ENCODE data around the gene ITGA5.

The ITGA5 gene

DNA sequence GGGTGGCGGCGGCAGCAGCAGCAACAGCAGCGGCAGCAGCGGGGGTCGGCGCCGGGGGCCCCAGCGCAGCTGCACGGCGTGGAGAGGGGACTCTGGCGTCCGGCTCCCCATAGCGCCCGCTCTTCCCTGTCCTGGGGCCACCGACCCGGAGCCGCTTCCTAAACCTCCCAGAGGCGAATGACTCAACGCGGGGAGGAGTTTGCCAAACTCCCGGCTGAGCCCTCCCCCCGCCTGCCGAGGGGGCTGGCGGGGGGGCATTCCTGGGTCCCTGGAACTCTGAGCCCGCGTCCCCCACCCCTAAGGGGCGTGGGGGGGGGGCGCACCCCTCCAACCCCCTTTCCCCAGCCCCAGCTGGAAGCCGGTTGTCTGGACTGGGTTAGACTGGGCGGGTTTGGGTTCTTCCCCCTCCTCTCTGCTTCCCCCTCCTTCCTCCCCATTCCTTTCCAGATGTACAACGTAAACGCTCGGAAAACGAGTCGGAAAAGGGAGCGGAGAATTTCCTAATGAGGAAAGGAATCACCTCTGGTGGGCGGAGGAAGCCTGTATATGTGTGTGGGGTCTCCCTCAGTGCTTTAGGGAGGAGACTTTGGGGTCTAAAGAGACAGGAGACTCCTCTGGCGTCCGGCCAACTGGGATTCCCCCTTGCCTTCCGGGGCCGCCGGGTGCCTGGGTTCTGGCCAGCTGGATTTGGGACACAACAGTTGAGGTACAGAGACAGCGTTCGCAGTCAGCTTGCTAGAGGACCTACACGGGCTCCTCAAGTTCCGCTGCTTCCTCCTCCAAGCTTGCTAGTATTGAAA is at the start of gene ITGA5:
Gene ITGA5, minus strand, starts transcription at position 179 of the 800 bp plus-strand sequence. Its CDS starts 68 bp downstream, at position 111.
- in situ Hi-C loops (cut with MboI; ENCODE audit: low sequenced_read_pairs) = no loop called here

DNA sequence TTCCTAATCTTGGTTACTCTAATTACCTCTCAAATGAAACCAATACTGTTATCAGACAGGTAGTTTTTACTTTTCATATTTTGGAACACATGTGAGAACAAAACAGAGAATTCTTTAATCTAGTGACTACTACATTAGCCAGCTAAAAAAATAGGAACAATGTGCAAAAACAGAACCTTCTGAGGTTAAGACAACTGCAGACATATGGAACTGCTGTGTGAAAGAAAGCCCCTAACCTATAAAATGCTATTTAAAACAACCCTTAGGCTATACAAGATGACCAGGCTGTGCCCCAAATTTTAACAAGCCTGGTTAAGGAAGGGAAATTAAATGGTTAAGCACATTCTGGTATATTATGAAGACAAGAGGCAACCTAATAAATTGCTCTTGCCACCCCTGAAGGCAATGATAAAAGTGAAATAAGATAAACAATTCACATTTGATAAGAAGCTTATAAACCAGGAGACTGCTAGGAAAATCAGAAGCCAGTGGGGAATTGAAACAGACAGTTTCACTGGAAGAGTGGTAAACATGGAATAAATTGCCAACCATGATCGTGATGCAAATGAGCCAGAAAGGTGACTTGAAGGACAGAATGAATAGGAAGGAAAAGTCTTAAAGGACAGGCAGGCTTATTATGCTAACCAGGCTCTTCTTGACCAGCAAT is 46.9 kb upstream of the ITGA5 start:
- in situ Hi-C loops (cut with MboI; ENCODE audit: low sequenced_read_pairs) = no loop called here

DNA sequence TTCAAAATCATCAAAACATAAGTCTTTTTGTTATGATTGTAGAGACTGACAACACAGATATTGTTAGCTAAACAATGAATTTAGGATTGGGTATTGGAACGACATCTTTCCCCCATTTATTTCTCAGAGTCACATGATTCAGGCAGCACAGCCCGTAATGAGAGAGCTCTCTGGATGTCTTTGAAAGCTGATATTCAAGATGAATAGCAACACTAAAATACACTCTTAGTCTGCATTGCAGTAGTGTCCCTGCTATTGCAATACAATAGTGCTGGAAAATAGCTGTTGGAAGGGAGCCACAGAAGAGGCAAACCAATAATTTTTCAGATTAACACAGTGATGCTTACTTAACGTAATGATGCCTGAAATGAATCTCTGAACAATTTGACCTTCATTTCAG is 44.4 kb upstream of the ITGA5 start:
- in situ Hi-C loops (cut with MboI; ENCODE audit: low sequenced_read_pairs) = no loop called here

DNA sequence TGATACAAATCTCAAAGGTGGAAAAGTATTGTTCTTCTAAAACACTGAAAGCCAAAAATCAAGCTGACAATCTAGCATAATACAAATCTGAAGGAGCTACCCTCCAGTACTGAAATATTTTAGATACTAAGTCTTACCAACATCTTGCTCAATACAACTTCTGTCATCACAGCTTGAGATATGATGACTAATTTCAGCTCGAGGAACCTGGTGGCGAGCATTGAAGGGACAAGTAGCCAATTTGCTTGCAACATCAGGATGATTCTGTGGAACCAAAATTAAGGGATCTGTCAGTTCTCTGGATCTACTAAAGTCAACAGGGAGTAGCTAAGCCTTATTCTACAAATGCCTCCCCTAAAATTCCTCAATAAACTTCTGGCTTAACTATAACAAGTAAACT is 44.0 kb upstream of the ITGA5 start:
- in situ Hi-C loops (cut with MboI; ENCODE audit: low sequenced_read_pairs) = no loop called here

DNA sequence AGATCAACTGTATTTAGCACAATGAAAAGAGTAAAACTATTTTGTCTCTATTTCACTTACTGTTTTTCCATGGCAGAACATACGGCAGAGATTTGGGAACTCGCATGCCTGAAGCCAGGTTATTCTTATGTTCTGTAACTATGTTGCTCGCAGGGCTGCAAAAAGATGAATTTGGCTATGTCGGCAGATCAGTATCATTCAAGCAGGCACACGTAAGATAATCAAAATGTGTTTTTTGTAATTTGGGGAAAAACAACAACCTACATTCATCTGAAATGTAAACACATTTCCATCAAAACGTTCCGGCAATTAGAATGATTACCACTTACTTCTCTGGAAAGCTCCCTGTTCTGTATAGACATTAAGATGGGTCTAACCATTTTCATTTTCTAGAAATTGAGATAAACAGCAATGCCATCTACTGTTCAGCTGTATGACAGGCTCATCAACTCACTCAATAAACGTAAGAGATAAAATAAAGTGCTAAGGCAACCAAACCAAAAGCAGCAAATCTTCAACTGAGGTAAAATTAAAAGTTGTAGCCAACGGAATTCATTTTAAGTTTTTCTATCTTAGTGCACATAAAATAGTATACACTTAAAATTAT is 41.4 kb upstream of the ITGA5 start:
- in situ Hi-C loops (cut with MboI; ENCODE audit: low sequenced_read_pairs) = no loop called here

DNA sequence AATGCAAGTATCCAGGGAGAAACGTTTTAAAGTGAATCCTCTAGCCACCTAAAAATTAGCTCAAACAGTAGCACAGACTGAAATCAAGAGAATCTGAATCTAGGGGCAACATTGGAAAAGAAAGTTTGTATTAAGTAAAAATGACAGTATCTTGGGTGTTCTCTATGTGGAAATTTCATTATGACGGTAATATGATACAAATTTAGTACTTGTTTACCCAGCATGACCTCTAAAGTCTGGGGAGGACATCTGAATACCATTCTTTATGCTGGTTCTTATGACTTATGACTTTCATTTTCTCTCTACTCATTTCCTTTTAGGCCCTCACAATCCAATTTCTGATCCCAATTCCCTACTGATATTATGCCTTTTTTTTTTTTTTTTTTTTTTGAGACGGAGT is 40.3 kb upstream of the ITGA5 start:
- in situ Hi-C loops (cut with MboI; ENCODE audit: low sequenced_read_pairs) = no loop called here

DNA sequence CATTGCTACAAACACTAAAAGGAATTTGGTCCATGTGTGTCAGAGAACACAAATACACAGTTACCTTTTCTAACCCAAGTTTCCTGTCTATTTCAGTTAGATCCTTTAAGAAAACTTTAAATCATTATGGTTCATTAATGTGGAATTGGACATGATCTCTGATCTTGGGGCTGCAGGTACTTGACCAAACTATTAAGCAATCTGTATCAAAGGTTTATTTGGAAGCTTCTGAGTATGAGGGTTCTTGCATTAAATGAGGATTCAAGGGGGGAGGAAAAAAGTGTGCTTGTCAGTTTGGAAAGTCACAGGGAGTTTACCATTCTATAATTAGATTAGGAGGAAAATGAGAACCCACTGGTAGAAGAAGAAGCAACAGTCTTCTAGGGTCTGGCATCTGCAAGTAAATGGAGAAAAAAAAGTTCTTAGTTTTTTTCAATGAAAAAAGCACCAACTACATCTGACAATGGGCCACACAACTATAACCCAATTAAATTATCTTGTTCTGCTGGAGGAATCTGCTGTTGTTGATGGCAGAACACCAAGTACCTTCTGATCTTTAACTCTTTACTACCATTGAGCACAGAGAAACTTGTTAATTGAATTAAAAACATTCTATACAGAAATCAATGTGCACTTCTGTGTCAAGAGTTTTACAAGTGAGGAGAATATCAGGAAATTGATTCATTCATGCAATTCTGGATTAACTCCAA is 36.8 kb upstream of the ITGA5 start:
- in situ Hi-C loops (cut with MboI; ENCODE audit: low sequenced_read_pairs) = no loop called here

DNA sequence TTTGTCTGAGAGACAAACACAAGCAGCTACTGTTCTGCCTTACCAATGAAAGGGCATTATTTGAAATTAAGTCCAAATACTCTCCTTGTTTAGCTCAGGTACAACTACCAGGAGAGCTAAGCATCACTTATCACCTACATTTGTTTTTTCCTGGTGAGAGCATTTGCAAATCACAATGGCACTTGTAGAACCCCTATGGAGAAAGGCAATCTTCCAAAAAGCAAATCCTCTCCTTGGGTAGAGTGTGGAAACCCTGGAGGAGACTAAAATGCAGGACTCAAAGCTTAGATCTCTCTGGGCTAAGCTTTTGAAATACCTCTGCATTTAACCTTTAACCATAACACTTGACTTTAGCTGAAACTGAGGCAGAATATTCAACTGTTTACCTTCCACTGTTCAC is 33.6 kb upstream of the ITGA5 start:
- in situ Hi-C loops (cut with MboI; ENCODE audit: low sequenced_read_pairs) = no loop called here

DNA sequence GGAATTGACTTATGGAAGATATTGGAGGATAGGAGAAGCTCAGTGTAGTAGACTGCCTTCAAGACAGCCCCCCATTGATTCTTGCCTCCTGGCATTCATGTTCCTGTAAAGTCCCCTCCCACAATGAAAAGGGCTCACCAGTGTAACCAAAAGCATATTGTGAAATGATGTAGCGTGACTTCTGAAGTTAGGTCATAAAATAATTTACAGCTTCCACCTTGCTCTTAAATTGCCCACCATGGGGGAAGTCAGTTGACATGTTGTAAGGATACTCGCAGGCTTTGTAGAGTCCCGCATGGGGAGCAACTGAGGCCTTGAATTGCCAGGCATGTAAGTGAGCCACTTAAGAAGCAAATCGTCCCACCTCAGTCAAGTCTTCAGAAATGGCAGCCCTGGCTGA is 29.3 kb upstream of the ITGA5 start:
- in situ Hi-C loops (cut with MboI; ENCODE audit: low sequenced_read_pairs) = no loop called here

DNA sequence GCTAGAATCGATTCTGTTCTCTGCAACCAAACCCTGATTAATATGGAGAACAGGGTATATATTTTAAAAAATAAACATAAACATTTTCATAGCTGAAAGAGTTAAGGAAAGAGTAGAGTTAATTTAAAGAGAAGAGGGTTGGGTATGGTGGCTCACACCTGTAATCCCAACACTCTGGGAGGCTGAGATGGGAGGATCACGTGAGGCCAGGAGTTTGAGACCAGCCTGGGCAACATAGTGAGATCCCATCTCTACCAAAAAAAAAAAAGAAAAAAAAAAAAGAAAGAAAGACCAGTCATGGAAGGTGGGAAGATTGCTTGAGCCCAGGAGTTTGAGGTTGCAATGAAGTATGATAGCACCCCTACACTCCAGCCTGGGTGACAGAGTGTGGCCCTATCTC is 28.9 kb upstream of the ITGA5 start:
- in situ Hi-C loops (cut with MboI; ENCODE audit: low sequenced_read_pairs) = no loop called here

DNA sequence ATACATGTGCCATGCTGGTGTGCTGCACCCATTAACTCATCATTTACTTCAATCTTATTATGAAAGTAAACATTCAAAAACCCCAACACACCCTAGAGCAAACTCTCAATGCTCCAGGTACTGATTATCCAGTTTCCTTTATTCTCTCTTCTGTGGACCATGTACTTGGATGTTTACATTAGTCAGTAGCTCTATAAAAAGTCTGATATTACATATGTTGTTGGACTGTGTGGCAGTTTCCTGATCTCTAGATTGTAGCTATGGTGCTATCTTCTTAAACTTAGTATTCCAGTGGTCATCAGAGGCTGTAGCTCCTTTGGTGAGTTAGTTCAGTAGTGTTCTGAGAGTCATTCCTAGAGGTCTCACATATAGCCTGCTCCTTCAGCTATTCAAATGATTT is 25.1 kb upstream of the ITGA5 start:
- in situ Hi-C loops (cut with MboI; ENCODE audit: low sequenced_read_pairs) = loop anchor here (5.0 kb wide), 1 partner anchor 42 kb away; no protein-coding TSS in a partner anchor

DNA sequence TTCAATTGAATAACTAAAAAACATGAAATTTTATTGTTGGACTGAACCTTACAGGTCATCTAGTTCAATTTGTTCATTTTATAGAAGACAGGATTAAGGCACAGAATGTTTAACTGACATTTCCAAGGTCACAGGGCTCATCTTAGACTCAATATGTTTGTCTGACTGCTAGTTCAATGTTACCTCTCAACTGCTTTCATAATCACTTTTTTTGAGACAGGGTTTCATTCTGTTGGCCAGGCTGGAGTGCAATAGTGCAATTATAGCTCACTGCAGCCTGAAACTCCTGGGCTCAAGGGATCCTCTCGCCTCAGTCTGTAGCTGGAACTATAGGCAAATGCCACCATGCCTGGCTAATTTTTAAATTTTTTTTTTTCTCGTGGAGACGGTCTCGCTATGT is 24.4 kb upstream of the ITGA5 start:
- in situ Hi-C loops (cut with MboI; ENCODE audit: low sequenced_read_pairs) = loop anchor here (5.0 kb wide), 1 partner anchor 41 kb away; no protein-coding TSS in a partner anchor

DNA sequence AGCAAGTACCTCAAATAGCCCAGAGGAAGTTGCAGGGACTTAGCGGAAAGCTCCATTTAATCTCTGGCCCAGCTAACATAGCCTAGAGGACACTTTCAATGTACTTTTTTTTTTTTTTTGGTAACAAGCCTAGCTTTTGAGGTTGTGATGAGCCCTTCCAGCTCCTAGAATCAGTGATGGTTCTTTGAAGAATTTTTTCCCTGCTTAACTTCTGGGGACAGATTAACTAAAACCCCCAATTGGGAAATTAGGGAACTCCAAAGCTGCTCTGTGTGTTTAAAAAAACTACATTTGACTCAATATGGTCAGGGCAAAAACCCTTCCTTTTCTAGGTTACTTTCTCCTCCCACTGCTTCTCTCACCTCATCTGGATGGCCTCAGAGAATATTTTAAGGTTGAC is 23.9 kb upstream of the ITGA5 start:
- in situ Hi-C loops (cut with MboI; ENCODE audit: low sequenced_read_pairs) = loop anchor here (5.0 kb wide), 1 partner anchor 41 kb away; no protein-coding TSS in a partner anchor

DNA sequence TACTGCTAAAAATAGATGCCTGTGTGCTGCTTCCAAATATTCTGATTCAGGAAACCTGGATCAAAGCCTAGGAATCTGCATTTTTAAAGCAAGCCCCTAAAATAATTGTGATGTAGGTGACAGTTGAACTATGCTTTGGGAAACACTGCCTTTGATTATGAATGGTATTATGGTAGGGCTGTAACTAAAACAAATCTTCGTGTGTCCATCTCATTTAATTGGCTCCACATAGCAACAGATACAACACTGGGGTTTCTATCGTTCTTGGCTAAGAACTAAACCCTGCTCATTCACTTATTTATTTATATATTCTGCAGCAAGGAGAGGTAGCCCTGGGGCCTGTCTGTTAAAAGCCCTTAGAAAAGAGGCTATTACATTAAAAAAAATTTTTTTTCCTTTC is 23.0 kb upstream of the ITGA5 start:
- in situ Hi-C loops (cut with MboI; ENCODE audit: low sequenced_read_pairs) = loop anchor here (5.0 kb wide), 1 partner anchor 40 kb away; no protein-coding TSS in a partner anchor

DNA sequence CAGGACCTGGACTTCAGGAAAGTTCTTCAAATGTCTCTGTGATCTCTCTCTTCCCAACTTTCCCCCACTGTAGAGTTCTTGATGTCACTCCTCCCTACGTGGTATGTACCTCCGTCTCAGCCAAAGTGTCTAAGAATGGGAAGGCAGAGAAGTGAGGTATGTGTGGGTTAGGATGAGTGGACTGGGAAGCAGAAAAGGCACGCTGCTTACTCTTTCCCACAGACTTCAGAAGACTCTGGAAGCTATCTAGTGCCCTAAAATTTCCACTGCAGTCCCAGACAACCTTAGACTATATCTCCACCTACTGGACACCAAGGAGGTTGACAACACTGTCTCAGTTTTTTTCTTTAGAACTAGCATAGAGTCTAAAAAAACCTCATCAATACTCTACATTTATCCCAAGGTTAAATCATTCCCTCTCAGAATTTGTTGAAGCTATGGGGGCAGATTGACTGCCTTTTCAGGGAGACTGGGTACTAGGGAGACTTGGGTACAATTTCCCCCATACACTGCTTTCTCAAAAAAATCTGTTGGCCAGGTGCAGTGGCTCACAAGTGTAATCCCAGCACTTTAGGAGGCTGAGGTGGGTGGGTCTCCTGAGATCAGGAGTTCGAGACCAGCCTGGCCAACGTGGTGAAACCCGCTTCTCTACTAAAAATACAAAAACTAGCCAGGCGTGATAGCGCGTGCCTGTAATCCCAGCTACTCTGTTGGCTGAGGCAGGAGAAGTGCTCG is 20.6 kb upstream of the ITGA5 start:
- in situ Hi-C loops (cut with MboI; ENCODE audit: low sequenced_read_pairs) = loop anchor here (5.0 kb wide), 1 partner anchor 37 kb away; no protein-coding TSS in a partner anchor

DNA sequence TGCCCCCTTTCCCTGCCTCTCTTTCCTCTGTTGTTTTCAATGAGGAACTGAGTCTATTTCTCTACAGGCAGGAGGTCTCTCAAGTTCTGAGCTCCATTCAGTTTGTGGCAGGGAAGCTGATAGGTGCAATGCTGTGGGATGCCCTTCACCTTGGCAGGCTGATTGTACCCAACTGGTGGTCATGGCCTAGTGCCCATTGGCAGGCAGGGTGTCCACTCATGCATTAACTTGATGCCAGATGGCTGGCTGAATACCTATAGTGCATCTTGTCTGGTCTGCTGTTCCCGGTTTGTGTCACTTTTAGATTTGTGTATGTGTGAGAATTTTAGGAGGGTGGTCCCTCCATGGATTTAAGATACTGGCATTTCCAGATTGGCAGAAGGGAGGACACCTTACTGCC is 20.0 kb upstream of the ITGA5 start:
- in situ Hi-C loops (cut with MboI; ENCODE audit: low sequenced_read_pairs) = no loop called here

DNA sequence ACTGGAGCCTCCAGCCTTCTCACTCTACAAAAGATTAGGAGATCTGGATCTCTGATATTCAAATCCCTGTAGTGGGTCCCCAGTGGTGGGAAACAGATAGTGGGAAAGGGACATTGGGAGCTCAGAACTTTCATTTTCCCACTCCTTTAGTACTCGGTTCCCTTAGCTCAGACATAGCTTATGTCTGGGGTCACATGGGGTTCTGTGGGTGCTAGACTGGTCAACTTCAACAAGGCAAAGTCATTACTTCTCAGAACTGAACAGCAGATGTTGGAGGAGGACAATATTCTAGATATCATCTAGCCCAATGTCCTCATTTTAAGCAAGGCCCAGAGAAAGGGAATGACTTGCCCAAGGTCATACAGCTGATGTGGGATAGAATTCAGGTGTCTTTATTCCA is 19.5 kb upstream of the ITGA5 start:
- in situ Hi-C loops (cut with MboI; ENCODE audit: low sequenced_read_pairs) = no loop called here

DNA sequence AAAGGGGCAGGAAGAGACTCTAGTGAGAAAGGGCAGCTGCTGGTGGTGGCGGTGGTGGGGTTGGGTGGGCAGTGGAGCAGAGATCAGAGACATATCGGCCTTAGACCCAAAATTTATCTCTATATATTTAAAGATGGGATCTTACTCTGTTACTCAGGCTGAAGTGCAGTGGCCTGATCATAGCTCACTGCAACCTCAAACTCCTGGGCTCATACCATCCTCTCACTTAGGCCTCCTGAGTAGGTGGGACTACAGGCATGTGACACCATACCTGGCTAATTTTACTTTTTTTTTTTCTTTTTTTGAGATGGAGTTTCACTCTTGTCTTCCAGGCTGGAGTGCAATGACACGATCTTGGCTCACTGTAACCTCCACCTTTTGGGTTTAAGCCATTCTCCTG is 18.6 kb upstream of the ITGA5 start:
- in situ Hi-C loops (cut with MboI; ENCODE audit: low sequenced_read_pairs) = no loop called here

DNA sequence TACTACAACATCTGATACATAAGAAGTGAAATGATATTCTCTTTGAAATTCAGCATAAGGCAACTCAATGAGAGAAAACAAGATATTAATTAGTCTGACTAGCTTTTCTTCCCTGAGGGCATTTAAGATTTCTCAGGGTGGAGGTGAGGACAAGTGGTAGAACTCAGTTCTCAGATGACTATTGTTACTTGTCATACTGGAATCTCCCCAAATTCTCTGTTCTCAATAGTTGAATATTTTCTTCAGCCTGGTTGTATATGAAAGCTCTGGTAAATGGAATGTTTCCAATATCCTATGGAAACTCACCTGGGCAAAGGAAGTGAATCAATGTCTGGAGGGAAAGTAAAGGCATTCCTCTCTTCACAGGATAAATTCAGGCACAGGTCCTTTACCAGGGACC is 18.2 kb upstream of the ITGA5 start:
- in situ Hi-C loops (cut with MboI; ENCODE audit: low sequenced_read_pairs) = no loop called here

DNA sequence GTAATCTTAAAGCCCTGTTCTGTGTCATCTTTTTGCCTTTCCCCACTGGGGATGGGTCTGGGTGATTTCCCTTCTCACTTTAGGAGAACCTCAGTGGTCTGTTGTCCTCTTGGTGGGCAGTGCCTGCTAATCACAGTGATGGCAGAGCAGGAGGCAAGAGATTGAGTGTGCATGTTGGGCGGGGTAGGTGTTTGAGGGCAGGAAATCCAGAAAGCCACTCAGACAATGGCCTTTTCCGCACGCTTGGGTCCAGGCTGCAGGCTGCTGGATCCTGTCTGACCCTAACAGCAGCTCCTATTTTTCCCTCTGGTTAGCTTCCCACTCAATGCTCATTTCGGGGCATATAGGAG is 13.7 kb upstream of the ITGA5 start:
- in situ Hi-C loops (cut with MboI; ENCODE audit: low sequenced_read_pairs) = no loop called here

All from HL-60/S4 treated with phorbol 12-myristate 13-acetate at 8.2 ng/mL for 4 days and 3 days (cell line).